H1 (cell line): ENCODE data around the gene ZNF532.

Experiments
- CHD2 ChIP-seq: IDR thresholded peaks from 2 replicates; pipeline ENCODE4 v1.6.1; 2012; ENCODE audit warnings: low read length, improper control_type of control experiment
- EP300 ChIP-seq, 2 experiments: IDR thresholded peaks; 1 replicate in 1 of 2; 2 replicates in 1 of 2; pipeline ENCODE4 v1.6.1; 2011 to 2012; ENCODE audit warnings: low read depth in 2 of 2, low read length in 2 of 2, mild to moderate bottlenecking in 2 of 2, borderline replicate concordance in 1 of 2, inconsistent platforms in 1 of 2, moderate library complexity in 1 of 2
- EZH2 ChIP-seq: fragments of 200-600 bp; sonication (generic); IDR thresholded peaks from 2 replicates; pipeline ENCODE4 v1.7.1; 2012; ENCODE audit warnings: low read depth, mild to moderate bottlenecking, moderate library complexity, low read length, inconsistent platforms; ENCODE audit not compliant: severe bottlenecking
- KDM1A ChIP-seq: fragments of 200-600, 300-600 bp; sonication (generic); IDR thresholded peaks from 2 replicates; pipeline ENCODE4 v1.7.1; 2016; ENCODE audit warnings: mild to moderate bottlenecking, low read length, borderline replicate concordance
- POLR2A ChIP-seq, 2 experiments: IDR thresholded peaks; 1 replicate in 1 of 2; 2 replicates in 1 of 2; pipeline ENCODE4 v1.6.1; 2011; ENCODE audit warnings: low read depth in 2 of 2, low read length in 2 of 2, mild to moderate bottlenecking in 2 of 2; ENCODE audit errors: control extremely low read depth in 1 of 2
- POLR2AphosphoS5 ChIP-seq: IDR thresholded peaks from 2 replicates; pipeline ENCODE4 v1.6.1; 2011; ENCODE audit warnings: low read depth, low read length
- RBBP5 ChIP-seq: IDR thresholded peaks from 2 replicates; pipeline ENCODE4 v1.7.1; 2012; ENCODE audit warnings: low read depth, mild to moderate bottlenecking, inconsistent platforms, low read length, moderate library complexity, borderline replicate concordance
- RFX5 ChIP-seq: IDR thresholded peaks from 2 replicates; pipeline ENCODE4 v1.6.1; 2011; ENCODE audit warnings: low read depth, low read length, improper control_type of control experiment, borderline replicate concordance
- TAF1 ChIP-seq: IDR thresholded peaks from 2 replicates; pipeline ENCODE4 v1.6.1; 2011; ENCODE audit warnings: mild to moderate bottlenecking, low read depth, low read length
- TF ChIP-seq, protein P1 (sequence below), 3 experiments: IDR thresholded peaks; 1 replicate in 2 of 3; 2 replicates in 1 of 3; pipeline versions ENCODE4 v1.5.1 to v1.6.1; 2011; ENCODE audit warnings: low read length in 3 of 3, mild to moderate bottlenecking in 3 of 3, inconsistent platforms in 2 of 3, low read depth in 1 of 3, moderate library complexity in 1 of 3; ENCODE audit not compliant: insufficient read depth in 1 of 3; ENCODE audit errors: control extremely low read depth in 1 of 3

DNA sequence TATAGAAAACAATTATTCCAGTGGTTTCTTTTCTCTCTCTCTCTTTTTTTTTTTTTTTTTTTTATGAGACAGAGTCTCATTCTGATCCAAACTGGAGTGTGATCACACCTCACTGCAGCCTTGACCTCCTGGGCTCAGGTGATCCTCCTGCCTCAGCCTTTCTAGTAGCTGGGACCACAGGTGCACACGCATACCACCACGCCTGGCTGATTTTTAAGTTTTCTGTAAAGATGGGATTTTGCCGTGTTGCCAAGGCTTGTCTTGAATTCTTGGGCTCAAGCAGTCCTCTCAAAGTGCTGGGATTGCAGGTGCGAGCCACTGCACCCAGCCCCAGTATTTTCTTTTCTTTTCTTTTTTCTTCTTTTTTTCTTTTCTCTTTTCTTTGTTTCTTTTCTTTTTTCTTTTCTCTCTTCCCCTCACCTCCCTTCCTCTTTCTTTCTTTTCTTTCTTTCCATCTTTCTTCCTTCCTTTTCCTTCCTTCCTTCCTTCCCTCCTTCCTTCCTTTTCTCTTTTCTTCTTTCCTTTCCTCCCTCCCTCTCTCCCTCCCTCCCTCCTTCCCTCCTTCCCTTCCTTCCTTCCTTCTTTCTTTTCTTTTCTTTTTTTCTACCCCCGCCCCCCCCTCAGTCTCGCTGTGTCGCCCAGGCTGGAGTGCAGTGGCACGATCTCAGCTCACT lies 76.9 kb downstream of the ZNF532 start:
- TF ChIP-seq POLR2A (IDR thresholded peaks at IDR 0.05; ENCODE audit: control extremely low read depth in 1 of 2, low read depth in 2 of 2, low read length in 2 of 2) = no peak
- no peak for TF ChIP-seq RFX5
- TF ChIP-seq KDM1A = no peak
- no peak for TF ChIP-seq EZH2
- no peak for TF ChIP-seq EP300 (IDR thresholded peaks at IDR 0.05; ENCODE audit: borderline replicate concordance in 1 of 2, low read depth in 2 of 2, low read length in 2 of 2)
- TF ChIP-seq CHD2 = no peak
- TF ChIP-seq, protein P1, sequence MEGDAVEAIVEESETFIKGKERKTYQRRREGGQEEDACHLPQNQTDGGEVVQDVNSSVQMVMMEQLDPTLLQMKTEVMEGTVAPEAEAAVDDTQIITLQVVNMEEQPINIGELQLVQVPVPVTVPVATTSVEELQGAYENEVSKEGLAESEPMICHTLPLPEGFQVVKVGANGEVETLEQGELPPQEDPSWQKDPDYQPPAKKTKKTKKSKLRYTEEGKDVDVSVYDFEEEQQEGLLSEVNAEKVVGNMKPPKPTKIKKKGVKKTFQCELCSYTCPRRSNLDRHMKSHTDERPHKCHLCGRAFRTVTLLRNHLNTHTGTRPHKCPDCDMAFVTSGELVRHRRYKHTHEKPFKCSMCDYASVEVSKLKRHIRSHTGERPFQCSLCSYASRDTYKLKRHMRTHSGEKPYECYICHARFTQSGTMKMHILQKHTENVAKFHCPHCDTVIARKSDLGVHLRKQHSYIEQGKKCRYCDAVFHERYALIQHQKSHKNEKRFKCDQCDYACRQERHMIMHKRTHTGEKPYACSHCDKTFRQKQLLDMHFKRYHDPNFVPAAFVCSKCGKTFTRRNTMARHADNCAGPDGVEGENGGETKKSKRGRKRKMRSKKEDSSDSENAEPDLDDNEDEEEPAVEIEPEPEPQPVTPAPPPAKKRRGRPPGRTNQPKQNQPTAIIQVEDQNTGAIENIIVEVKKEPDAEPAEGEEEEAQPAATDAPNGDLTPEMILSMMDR (IDR thresholded peaks at IDR 0.05; ENCODE audit: control extremely low read depth in 1 of 3, insufficient read depth in 1 of 3, low read depth in 1 of 3, low read length in 3 of 3) = no peak
- TF ChIP-seq RBBP5 = no peak
- TF ChIP-seq POLR2AphosphoS5 = no peak
- TF ChIP-seq TAF1 = no peak
